ENCODE data around the gene VTA1.

The VTA1 gene

DNA sequence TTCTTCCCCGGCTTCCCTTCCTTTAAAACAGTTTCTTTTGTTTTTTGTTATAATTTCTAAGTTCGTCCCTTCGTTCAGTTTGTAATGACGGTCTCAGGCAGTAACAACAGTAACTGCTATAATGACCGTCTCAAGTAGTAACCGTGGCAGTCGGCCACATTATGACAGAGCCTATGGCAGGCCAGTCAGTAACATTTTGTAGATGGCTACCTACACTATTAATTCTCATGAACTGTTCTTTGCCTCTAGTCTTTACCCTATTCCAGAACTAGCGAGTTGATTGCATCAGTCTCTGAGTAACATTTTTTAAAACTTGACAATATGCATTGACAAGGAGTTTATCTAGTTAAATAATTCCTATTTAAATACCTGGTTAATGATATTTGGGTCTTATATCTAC is 111.7 kb downstream of the VTA1 start:
- TF ChIP-seq, protein P1, sequence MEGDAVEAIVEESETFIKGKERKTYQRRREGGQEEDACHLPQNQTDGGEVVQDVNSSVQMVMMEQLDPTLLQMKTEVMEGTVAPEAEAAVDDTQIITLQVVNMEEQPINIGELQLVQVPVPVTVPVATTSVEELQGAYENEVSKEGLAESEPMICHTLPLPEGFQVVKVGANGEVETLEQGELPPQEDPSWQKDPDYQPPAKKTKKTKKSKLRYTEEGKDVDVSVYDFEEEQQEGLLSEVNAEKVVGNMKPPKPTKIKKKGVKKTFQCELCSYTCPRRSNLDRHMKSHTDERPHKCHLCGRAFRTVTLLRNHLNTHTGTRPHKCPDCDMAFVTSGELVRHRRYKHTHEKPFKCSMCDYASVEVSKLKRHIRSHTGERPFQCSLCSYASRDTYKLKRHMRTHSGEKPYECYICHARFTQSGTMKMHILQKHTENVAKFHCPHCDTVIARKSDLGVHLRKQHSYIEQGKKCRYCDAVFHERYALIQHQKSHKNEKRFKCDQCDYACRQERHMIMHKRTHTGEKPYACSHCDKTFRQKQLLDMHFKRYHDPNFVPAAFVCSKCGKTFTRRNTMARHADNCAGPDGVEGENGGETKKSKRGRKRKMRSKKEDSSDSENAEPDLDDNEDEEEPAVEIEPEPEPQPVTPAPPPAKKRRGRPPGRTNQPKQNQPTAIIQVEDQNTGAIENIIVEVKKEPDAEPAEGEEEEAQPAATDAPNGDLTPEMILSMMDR (IDR thresholded peaks at IDR 0.05; ENCODE audit: low read depth, low read length): no peak
- TF ChIP-seq, protein P2, sequence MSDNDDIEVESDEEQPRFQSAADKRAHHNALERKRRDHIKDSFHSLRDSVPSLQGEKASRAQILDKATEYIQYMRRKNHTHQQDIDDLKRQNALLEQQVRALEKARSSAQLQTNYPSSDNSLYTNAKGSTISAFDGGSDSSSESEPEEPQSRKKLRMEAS (IDR thresholded peaks at IDR 0.05; ENCODE audit: low read depth, low read length): no peak
- TF ChIP-seq POLR2A (IDR thresholded peaks at IDR 0.05; ENCODE audit: extremely low read depth, insufficient read length) (no peak), MYC (IDR thresholded peaks at IDR 0.05; ENCODE audit: low read depth, low read length) (no peak)
- no peak for DNase-seq (ENCODE audit: low read depth)
- H3K4me3 ChIP-seq (ENCODE audit: low read depth, low read length): no peak overlapping the region

DNA sequence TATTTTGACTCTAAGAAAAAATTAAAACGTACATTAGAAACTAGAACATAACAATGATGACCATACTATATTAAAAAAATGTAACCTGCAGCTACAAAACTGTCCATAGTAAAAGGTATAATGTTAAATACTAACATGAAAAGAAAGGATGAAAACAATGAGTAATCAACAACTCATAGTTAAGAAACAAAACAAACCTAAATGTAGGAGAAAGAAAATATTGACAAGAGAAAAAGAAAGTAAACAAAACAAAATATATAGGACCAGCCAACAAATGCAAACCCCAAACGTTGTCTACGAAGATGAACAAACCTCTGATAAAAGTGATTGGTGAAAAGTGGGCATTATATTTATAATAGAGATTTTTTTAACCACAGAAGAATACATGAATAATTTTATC is 113.7 kb downstream of the VTA1 start:
- no peak overlapping the region for H3K4me3 ChIP-seq (ENCODE audit: low read depth, low read length)
- no peak for DNase-seq (ENCODE audit: low read depth)
- no peak for TF ChIP-seq MYC (IDR thresholded peaks at IDR 0.05; ENCODE audit: low read depth, low read length)
- TF ChIP-seq POLR2A (IDR thresholded peaks at IDR 0.05; ENCODE audit: extremely low read depth, insufficient read length): no peak
- TF ChIP-seq, protein P2 (IDR thresholded peaks at IDR 0.05; ENCODE audit: low read depth, low read length): no peak
- TF ChIP-seq, protein P1 (IDR thresholded peaks at IDR 0.05; ENCODE audit: low read depth, low read length): no peak

DNA sequence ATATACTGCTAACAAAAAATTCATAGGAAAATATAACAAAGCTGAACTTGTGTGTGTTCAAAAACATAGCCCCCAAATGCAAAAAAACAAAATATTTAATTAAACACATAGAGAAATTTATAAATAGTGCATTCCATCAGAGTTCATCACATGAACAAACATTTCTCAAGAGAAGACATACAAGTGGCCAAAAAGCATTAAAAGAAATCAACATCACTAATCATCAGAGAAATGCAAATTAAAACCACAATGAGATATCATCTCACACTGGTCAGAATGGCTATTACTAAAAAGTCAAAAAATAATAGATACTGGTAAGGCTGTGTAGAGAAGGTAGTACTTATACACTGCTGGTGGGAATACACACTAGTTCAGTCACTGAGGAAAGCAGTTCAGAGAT is 115.2 kb downstream of the VTA1 start:
- DNase-seq (ENCODE audit: low read depth): no peak
- H3K4me3 ChIP-seq (ENCODE audit: low read depth, low read length): no peak overlapping the region

DNA sequence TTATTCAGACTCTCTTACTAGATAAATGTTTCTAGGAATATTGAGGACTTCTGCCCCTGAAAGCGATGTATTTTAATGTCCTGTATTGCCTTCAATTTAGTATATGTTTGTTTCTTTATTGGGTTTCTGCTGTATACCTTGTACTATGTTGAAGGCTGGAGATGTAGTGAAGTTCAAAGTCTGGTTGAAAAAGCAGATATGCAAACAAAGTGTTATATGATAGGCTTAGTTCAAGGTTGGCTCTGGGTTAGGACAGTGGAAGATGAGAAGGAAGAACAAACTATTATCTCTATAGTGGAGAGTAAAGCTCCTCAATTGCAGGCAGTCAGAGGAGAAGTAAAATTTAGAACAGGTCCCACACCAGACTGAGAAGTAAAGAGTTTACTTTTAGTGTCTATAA is 118.4 kb downstream of the VTA1 start:
- TF ChIP-seq POLR2A (IDR thresholded peaks at IDR 0.05; ENCODE audit: extremely low read depth, insufficient read length): no peak
- no peak for TF ChIP-seq MYC (IDR thresholded peaks at IDR 0.05; ENCODE audit: low read depth, low read length)
- TF ChIP-seq, protein P2 (IDR thresholded peaks at IDR 0.05; ENCODE audit: low read depth, low read length): no peak
- TF ChIP-seq, protein P1 (IDR thresholded peaks at IDR 0.05; ENCODE audit: low read depth, low read length): no peak
- no peak for DNase-seq (ENCODE audit: low read depth)
- no peak overlapping the region for H3K4me3 ChIP-seq (ENCODE audit: low read depth, low read length)

More for the DNA sequence above, 115.2 kb downstream of the VTA1 start:
- TF ChIP-seq POLR2A (IDR thresholded peaks at IDR 0.05; ENCODE audit: extremely low read depth, insufficient read length): no peak
- no peak for TF ChIP-seq MYC (IDR thresholded peaks at IDR 0.05; ENCODE audit: low read depth, low read length)
- TF ChIP-seq, protein P2 (IDR thresholded peaks at IDR 0.05; ENCODE audit: low read depth, low read length): no peak
- TF ChIP-seq, protein P1 (IDR thresholded peaks at IDR 0.05; ENCODE audit: low read depth, low read length): no peak

DNA sequence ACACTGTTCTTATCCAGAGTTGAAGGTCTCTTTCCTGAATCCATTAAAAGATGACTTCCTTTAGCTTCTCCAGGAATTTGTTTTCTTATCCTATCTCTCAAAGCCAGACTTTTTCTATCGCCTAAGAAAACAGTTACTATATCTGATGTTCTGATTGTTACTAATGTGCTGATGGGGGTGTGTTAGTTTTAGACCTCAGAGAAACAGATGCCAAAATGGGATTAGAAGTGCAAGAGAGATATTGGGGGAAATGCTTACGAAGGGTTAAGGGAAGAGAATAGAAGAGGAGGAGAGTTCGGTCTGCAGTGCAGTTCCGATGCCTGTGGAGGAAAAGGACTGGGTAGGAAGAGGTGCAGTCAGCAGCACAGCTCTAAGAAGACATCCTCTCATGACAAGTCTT is 119.0 kb downstream of the VTA1 start:
- TF ChIP-seq, protein P2 (IDR thresholded peaks at IDR 0.05; ENCODE audit: low read depth, low read length): no peak
- TF ChIP-seq, protein P1 (IDR thresholded peaks at IDR 0.05; ENCODE audit: low read depth, low read length): no peak
- TF ChIP-seq MYC (IDR thresholded peaks at IDR 0.05; ENCODE audit: low read depth, low read length): no peak
- no peak for TF ChIP-seq POLR2A (IDR thresholded peaks at IDR 0.05; ENCODE audit: extremely low read depth, insufficient read length)
- H3K4me3 ChIP-seq (ENCODE audit: low read depth, low read length): no peak overlapping the region
- DNase-seq (ENCODE audit: low read depth): no peak

DNA sequence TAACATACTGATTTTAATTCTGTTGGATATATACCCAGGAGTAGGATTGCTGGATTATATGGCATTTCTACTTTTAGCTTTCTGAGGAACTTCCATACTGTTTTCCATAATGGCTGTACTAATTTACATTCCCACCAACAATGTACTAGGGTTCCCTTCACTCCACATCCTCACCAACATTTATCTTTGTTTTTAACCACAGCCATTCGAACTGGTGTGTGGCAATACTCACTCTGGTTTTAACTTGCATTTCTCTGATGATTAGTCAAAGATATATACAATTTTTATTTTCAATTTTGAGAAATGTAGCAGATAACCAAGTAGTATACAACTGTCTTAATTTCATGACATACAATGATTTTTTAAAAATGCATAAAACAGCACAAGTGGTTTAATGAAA is 124.4 kb downstream of the VTA1 start:
- TF ChIP-seq, protein P2 (IDR thresholded peaks at IDR 0.05; ENCODE audit: low read depth, low read length): no peak
- TF ChIP-seq, protein P1 (IDR thresholded peaks at IDR 0.05; ENCODE audit: low read depth, low read length): no peak
- TF ChIP-seq MYC (IDR thresholded peaks at IDR 0.05; ENCODE audit: low read depth, low read length) (no peak), POLR2A (IDR thresholded peaks at IDR 0.05; ENCODE audit: extremely low read depth, insufficient read length) (no peak)
- H3K4me3 ChIP-seq (ENCODE audit: low read depth, low read length): no peak overlapping the region
- no peak for DNase-seq (ENCODE audit: low read depth)

Data from NB4 (cell line).